NB4 (cell line): ENCODE results near the gene BTBD1.

Source experiments
- DNase-seq: peaks from one replicate; pipeline ENCODE4 v3.0.0; 2010; ENCODE audit warnings: low read depth
- H3K4me3 ChIP-seq: one replicate; pipeline ENCODE4 v1.5.1; 2011; ENCODE audit warnings: mild to moderate bottlenecking, low read depth, low read length, moderate library complexity
- MYC ChIP-seq: IDR thresholded peaks from 2 replicates; pipeline ENCODE4 v1.6.1; 2011; ENCODE audit warnings: low read depth, low read length
- POLR2A ChIP-seq: IDR thresholded peaks from 2 replicates; pipeline ENCODE4 v1.6.1; 2011; ENCODE audit warnings: mild to moderate bottlenecking; ENCODE audit not compliant: insufficient read length; ENCODE audit errors: extremely low read depth
- TF ChIP-seq, protein P1 (sequence below): IDR thresholded peaks from one replicate; pipeline ENCODE4 v1.5.1; 2012; ENCODE audit warnings: low read depth, low read length
- TF ChIP-seq, protein P2 (sequence below): IDR thresholded peaks from 2 replicates; pipeline ENCODE4 v1.6.1; 2011; ENCODE audit warnings: low read depth, low read length

Gene BTBD1

GRCh38 chr15:82978438-82978837, 88.6 kb downstream of the BTBD1 start:
- no peak overlapping the region for H3K4me3 ChIP-seq
- no peak for TF ChIP-seq MYC
- DNase-seq, result no peak

DNA sequence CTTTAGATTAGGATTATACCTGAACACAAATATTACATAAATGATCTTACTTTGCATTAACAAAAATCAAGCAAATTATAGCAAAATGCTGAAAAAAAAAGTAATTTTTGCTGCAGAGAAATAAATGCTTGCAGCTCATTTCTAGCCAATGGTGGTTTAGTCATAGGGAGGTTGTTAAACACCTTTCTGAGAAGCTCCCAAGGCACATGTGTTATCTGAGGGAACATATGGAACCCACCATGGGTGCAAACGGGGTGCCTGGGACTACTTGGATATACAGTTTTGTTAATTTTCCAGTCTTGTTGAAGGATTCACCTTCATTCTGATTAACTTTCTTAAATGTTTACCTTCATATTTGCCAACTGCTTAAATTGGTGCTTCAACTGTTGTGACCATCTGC, 90.0 kb downstream of the BTBD1 start:
- no peak overlapping the region for H3K4me3 ChIP-seq
- TF ChIP-seq, protein P1, sequence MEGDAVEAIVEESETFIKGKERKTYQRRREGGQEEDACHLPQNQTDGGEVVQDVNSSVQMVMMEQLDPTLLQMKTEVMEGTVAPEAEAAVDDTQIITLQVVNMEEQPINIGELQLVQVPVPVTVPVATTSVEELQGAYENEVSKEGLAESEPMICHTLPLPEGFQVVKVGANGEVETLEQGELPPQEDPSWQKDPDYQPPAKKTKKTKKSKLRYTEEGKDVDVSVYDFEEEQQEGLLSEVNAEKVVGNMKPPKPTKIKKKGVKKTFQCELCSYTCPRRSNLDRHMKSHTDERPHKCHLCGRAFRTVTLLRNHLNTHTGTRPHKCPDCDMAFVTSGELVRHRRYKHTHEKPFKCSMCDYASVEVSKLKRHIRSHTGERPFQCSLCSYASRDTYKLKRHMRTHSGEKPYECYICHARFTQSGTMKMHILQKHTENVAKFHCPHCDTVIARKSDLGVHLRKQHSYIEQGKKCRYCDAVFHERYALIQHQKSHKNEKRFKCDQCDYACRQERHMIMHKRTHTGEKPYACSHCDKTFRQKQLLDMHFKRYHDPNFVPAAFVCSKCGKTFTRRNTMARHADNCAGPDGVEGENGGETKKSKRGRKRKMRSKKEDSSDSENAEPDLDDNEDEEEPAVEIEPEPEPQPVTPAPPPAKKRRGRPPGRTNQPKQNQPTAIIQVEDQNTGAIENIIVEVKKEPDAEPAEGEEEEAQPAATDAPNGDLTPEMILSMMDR, result no peak
- TF ChIP-seq, protein P2, sequence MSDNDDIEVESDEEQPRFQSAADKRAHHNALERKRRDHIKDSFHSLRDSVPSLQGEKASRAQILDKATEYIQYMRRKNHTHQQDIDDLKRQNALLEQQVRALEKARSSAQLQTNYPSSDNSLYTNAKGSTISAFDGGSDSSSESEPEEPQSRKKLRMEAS, result no peak
- no peak for TF ChIP-seq MYC
- TF ChIP-seq POLR2A, result no peak
- DNase-seq, result no peak

GRCh38 chr15:82972990-82973389, 94.1 kb downstream of the BTBD1 start:
- DNase-seq, result no peak
- TF ChIP-seq POLR2A (no peak), MYC (no peak)
- TF ChIP-seq, protein P1, result no peak
- TF ChIP-seq, protein P2, result no peak
- H3K4me3 ChIP-seq, result no peak overlapping the region

DNA sequence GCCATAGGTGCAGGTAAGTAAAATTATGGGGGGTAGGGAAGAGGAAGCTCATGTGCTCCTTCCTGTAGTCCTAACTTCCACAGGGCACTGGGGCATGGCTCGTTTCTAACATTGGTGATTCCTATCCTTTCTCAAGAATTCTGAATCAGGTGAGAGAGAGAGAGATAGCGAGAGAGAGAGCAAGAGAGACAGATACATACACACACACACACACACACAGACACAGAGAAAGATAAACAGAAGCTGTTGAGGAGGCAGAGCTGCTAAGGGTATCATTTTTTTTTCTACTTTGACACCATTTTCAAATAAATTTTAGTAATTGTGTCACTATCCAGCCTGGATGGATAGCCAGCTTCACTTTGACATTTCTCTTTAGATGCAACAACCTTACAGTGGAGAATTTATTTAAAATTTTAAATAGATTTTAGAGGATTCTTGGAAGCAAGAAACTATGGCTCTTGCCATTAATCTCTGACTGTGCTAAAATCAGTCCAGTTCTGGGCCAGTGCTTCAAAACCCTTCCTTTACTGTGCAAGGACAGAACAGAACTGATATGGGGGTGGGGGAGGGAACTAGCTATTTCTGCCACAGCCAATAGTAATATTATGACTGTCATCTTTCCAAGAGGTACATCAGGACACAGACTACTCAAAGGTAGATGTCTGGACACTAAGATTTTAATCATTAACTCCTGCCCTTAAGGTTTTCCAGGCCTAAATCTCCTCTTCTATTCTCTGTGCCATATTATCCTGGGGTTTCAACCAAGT, 95.7 kb downstream of the BTBD1 start:
- no peak for DNase-seq
- TF ChIP-seq MYC (no peak), POLR2A (no peak)
- TF ChIP-seq, protein P1, result no peak
- TF ChIP-seq, protein P2, result no peak
- H3K4me3 ChIP-seq, result no peak overlapping the region

GRCh38 chr15:82970696-82971095, 96.4 kb downstream of the BTBD1 start:
- TF ChIP-seq, protein P2, result no peak
- TF ChIP-seq MYC (no peak), POLR2A (no peak)
- TF ChIP-seq, protein P1, result no peak
- DNase-seq, result no peak
- H3K4me3 ChIP-seq, result no peak overlapping the region

GRCh38 chr15:82970078-82970686, 96.9 kb downstream of the BTBD1 start:
- TF ChIP-seq MYC (no peak), POLR2A (no peak)
- TF ChIP-seq, protein P1, result no peak
- TF ChIP-seq, protein P2, result no peak
- no peak for DNase-seq
- H3K4me3 ChIP-seq, result no peak overlapping the region
